NT2/D1 (cell line): ENCODE data around the gene RNF40.

Experiments used
- DNase-seq: peaks from one replicate; pipeline ENCODE4 v3.0.0-alpha.2; 2011; ENCODE audit warnings: low read depth, low spot score
- H3K27me3 ChIP-seq: 2 replicates; pipeline ENCODE4 v1.6.0; 2011; ENCODE audit warnings: mild to moderate bottlenecking; ENCODE audit not compliant: insufficient read length, insufficient read depth
- H3K36me3 ChIP-seq: 2 replicates; pipeline ENCODE4 v1.6.1; 2011; ENCODE audit warnings: mild to moderate bottlenecking, low read length, mixed read lengths; ENCODE audit not compliant: insufficient read depth, insufficient read length
- H3K4me1 ChIP-seq: 2 replicates; pipeline ENCODE4 v1.5.1; 2011; ENCODE audit not compliant: insufficient read depth, insufficient read length
- H3K4me3 ChIP-seq: 2 replicates; pipeline ENCODE4 v1.5.1; 2011; ENCODE audit warnings: low read depth; ENCODE audit not compliant: insufficient read length
- H3K9ac ChIP-seq: 2 replicates; pipeline ENCODE4 v1.6.0; 2011; ENCODE audit warnings: low read depth; ENCODE audit not compliant: insufficient read length
- H3K9me3 ChIP-seq: 2 replicates; pipeline ENCODE4 v1.5.1; 2011; ENCODE audit warnings: mild to moderate bottlenecking, low read length; ENCODE audit not compliant: insufficient read depth
- SUZ12 ChIP-seq: IDR thresholded peaks from 2 replicates; pipeline ENCODE4 v1.6.1; 2011; ENCODE audit not compliant: insufficient read length, insufficient read depth; ENCODE audit errors: extremely low read depth
- YY1 ChIP-seq: IDR thresholded peaks from 2 replicates; pipeline ENCODE4 v1.6.1; 2011; ENCODE audit not compliant: insufficient read length, insufficient read depth
- ZNF274 ChIP-seq: IDR thresholded peaks from 2 replicates; pipeline ENCODE4 v1.6.1; 2011; ENCODE audit warnings: mild to moderate bottlenecking, low read depth, low read length

RNF40 gene

DNA sequence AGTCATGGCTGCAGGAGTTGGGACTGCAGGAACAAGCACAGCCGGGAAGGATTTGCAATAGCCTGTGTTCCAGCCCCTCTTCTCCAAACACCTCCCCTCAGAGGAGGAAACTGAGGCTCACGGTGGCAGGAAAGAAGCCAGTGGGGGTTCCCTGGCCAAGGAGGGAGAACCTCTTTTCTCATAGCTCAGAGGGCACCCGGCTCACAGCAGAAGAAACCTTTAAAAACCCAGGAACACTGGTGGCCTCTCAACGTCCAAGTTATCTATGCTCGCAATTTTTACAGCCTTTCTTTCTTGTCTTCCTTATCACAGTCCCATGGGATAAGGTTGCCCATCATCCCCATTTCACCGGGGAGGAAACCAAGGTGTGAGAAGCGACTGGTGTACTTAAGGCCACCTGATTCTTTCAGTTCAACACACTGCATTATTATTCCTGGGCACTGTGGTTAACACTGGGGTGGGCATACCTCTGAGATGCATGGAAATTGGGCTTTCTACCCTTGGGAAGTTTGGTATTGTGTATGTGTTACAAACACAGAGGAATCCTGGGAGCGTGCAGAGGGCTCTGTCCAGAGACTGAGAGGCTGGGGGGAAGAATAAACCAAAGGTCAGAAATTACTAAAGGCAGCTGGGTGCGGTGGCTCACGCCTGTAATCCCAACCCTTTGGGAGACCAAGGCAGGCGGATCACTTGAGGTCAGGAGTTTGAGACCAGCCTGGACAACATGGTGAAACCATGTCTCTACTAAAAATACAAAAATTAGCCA, 25.7 kb downstream of the RNF40 start:
- H3K36me3 ChIP-seq: peaks cover 31% of the 10 kb centered on the region
- H3K9ac ChIP-seq: peak overlapping the region; percentile 98
- no peak for DNase-seq
- no peaks in the 10 kb centered on the region for H3K9me3 ChIP-seq
- H3K4me3 ChIP-seq: peak overlapping the region; percentile 87
- H3K4me1 ChIP-seq: peaks cover 2% of the 10 kb centered on the region
- TF ChIP-seq ZNF274 (no peak), SUZ12 (no peak), YY1 (no peak)
- no peaks in the 10 kb centered on the region for H3K27me3 ChIP-seq

DNA sequence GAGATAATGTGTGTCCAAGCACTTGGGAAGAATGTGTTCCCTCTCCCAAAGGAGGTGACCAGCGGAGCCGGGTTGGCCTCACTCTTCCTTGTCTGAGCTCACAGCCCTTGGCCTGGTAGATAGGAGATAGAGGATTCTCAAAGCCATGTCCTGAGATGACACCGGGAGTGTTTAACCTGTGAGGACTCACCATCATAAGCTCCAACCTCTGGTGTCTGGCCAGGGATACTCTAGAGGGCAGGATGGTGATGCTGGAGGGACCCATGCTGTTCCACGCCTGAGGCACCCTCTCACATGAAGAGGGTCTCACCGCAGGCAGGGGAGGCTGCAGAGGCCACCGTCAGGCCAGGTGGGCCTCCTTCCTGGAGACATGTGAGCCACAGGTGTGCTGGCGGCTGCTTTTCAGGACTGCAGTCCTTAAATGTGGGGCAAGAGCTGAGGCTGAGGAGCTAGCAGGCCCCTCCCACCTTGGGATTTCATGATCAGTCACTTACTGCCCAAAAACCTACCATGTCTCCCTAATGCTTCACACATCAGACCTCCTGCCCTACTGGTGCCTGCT, 31.5 kb downstream of the RNF40 start:
- no peaks in the 10 kb centered on the region for H3K9me3 ChIP-seq
- TF ChIP-seq YY1 (no peak), ZNF274 (no peak), SUZ12 (no peak)
- H3K4me1 ChIP-seq: peaks cover 2% of the 10 kb centered on the region
- no peaks in the 10 kb centered on the region for H3K36me3 ChIP-seq
- DNase-seq: no peak
- H3K9ac ChIP-seq: no peak overlapping the region
- H3K4me3 ChIP-seq: no peak overlapping the region
- no peaks in the 10 kb centered on the region for H3K27me3 ChIP-seq

DNA sequence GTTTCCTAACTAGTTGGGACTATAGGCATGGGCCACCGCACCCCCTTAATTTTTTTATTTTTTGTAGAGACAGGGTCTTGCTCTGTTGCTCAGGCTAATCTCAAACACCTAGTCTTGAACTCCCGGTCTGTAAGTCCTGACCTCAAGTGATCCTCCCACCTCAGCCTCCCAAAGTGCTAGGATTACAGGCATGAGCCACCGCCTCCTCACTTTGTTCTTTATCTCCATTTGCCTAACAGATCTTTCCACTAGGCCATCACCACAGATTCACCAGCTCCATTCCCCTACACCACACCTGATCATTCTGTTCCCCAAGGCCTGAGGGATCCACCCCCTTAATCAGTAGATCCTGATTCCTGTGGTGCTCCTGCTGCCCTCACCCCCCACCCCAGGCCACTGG, 32.5 kb downstream of the RNF40 start:
- H3K36me3 ChIP-seq: no peaks in the 10 kb centered on the region
- no peak overlapping the region for H3K4me3 ChIP-seq
- H3K9ac ChIP-seq: no peak overlapping the region
- H3K27me3 ChIP-seq: no peaks in the 10 kb centered on the region
- H3K4me1 ChIP-seq: peaks cover 2% of the 10 kb centered on the region
- TF ChIP-seq SUZ12: no peak
- TF ChIP-seq ZNF274: no peak
- TF ChIP-seq YY1: no peak
- DNase-seq: no peak
- H3K9me3 ChIP-seq: no peaks in the 10 kb centered on the region

DNA sequence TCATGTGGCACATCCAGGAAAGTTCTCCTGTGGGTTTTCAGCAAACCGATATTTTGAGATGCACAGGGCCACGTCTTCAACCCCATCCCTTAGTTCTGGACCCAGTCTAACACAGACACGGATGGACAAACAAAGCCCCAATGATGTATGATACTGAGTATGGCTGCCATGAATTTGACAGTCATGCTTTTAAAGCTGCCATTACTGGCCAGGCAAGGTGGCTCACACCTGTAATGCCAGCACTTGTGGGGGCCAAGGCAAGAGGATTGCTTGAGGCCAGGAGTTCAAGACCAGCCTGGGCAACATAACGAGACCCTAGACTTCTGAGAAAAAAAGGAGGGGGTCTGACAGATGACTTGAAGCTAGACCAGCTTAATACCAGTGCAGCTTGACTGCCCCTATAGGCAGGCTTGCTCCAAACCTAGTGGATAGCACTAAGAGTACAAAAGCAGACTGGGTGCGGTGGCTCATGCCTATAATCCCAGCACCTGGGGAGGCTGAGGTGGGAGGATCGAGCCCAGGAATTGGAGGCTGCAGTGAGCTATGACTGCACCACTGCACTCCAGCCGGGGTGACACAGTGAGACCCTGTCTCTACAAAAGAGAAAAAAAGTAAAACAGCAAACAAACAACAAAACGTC, 35.7 kb downstream of the RNF40 start:
- H3K27me3 ChIP-seq: no peaks in the 10 kb centered on the region
- peaks cover 2% of the 10 kb centered on the region for H3K4me1 ChIP-seq
- no peak for DNase-seq
- H3K4me3 ChIP-seq: no peak overlapping the region
- no peaks in the 10 kb centered on the region for H3K36me3 ChIP-seq
- TF ChIP-seq ZNF274: no peak
- TF ChIP-seq SUZ12: no peak
- no peak for TF ChIP-seq YY1
- H3K9ac ChIP-seq: no peak overlapping the region
- H3K9me3 ChIP-seq: no peaks in the 10 kb centered on the region

DNA sequence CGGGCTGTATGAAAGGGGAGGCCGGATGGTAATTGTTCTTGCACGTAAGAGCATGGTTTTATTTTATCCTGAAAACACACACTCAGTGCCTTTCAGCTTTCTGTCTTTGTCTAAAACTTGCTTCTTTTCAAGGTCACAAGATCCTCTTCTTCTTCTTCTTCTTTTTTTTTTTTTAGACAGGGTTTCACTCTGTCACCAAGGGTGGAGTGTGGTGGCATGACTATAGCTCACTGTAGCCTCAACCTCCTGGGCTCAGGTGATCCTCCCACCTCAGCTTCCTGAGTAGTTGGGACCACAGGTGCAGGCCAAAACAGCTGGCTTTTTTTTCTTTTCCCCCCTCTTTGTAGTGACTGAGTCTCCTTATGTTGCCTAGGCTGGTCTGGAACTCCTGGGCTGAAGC, 40.8 kb downstream of the RNF40 start:
- TF ChIP-seq SUZ12 (no peak), YY1 (no peak), ZNF274 (no peak)
- H3K4me1 ChIP-seq: no peaks in the 10 kb centered on the region
- no peak for DNase-seq
- H3K27me3 ChIP-seq: no peaks in the 10 kb centered on the region
- no peak overlapping the region for H3K4me3 ChIP-seq
- H3K9me3 ChIP-seq: no peaks in the 10 kb centered on the region
- H3K9ac ChIP-seq: no peak overlapping the region
- H3K36me3 ChIP-seq: no peaks in the 10 kb centered on the region

DNA sequence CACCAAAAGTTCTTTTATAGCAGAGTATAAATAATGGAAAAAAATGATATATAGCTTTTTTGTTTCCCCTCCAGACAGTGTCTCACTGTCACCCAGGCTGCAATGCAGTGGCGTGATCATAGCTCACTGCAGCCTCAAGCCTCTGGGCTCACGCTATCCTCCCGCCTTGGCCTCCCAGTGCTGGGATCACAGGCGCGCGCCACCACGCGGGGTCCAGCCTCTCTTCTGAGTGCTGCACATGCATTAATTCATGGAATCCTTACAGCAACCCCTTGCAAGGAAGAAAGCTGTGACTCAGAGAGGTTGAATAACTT, 42.9 kb downstream of the RNF40 start:
- DNase-seq: no peak
- Histone ChIP-seq H3K9me3 (no peaks in the 10 kb centered on the region), H3K4me1 (no peaks in the 10 kb centered on the region), H3K9ac (peak overlapping the region; percentile 93), H3K36me3 (no peaks in the 10 kb centered on the region), H3K27me3 (no peaks in the 10 kb centered on the region), H3K4me3 (peak overlapping the region; percentile 83)
- no peak for TF ChIP-seq SUZ12
- TF ChIP-seq ZNF274: no peak
- TF ChIP-seq YY1: no peak
